HG02938 (cell line): ENCODE results near the gene FERMT2.

Experiments used
- ATAC-seq: cut with Tn5 transposase; IDR thresholded peaks from one replicate; pipeline ENCODE4 v1.9.1; 2021; ENCODE audit warnings: mild to moderate bottlenecking, moderate library complexity; ENCODE audit not compliant: unreplicated experiment

Gene FERMT2

GRCh38 chr14:52902971-52903619 lies 47.8 kb downstream of the FERMT2 start:
- no peak for ATAC-seq

DNA sequence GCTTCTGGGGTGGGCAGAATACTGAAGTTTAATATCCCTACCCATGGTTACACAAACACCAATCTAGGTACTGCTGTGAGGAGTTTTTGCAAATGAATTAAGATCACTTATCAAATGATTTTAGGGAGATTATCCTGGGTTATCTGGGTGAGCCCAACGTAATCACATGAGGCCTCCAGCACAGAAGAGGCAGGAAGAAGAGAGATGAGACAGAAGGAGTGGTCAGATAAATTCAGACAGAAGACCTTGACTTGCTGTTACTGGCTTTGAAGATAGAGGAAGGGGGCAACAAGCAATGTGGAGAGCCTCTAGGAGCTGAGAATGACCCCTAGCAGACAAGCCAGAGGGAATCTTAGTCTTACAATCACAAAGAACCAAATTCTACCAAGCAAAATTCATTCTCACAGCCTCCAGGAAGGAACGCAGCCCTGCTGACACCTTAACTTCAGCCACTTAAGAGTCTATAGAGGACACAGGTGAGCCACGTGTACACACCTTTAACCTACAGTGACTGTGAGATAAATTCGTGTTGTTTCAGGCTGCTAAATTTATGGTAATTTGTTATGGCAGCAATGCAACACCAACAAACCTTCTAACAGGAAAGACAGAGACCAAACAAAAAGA lies 49.4 kb downstream of the FERMT2 start:
- ATAC-seq: no peak

GRCh38 chr14:52900731-52901130 lies 50.1 kb downstream of the FERMT2 start:
- no peak for ATAC-seq

GRCh38 chr14:52898496-52898895 lies 52.4 kb downstream of the FERMT2 start:
- ATAC-seq: no peak

DNA sequence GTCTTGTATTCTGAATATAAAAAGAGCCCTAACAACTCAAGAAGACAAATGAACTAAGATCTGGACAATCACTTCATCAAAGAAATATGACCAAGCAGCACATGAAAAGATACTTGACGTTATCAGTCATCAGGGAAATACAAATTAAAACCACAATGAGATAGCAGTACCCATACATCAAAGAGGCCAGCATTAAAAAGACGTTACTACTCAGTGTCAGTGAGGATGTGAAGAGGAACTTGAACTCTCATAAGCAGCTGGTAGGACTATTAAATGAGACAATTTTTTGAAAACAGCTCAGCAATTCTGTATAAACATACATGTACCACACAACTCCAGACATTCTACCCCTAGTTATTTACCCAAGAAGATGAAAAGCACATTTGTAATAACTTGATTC lies 55.9 kb downstream of the FERMT2 start:
- ATAC-seq: no peak

- no peak for ATAC-seq
These were observed 59.0 kb downstream of the FERMT2 start for GRCh38 chr14:52891800-52892199.

- no peak for ATAC-seq
These were observed 61.7 kb downstream of the FERMT2 start for GRCh38 chr14:52888839-52889838.

- no peak for ATAC-seq
These were observed 62.7 kb downstream of the FERMT2 start for GRCh38 chr14:52888159-52888558.

GRCh38 chr14:52885230-52885629 lies 65.6 kb downstream of the FERMT2 start:
- no peak for ATAC-seq

DNA sequence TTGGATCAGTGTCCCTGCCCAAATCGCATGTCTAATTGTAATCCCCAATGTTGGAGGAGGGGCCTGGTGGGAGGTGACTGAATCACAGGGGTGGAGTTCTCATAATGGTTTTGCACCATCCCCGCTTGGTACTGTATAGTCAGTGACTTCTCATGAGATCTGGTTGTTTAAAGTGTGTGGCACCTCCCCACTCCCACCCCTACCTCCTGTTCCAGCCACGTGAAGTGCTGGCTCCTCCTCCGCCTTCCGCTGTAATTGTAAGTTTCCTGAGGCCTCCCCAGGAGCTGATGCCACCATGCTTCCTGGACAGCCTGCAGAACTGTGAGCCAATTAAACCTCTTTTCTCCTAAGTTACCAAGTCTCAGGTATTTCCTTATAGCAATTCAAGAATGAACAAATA lies 67.2 kb downstream of the FERMT2 start:
- no peak for ATAC-seq

- no peak for ATAC-seq
These were observed 68.0 kb downstream of the FERMT2 start for GRCh38 chr14:52882824-52883223.

- no peak for ATAC-seq
These were observed 70.9 kb downstream of the FERMT2 start for GRCh38 chr14:52879958-52880357.

- ATAC-seq: no peak
These were observed 71.9 kb downstream of the FERMT2 start for GRCh38 chr14:52878946-52879345.

- ATAC-seq: no peak
These were observed 72.4 kb downstream of the FERMT2 start for GRCh38 chr14:52878469-52878868.

GRCh38 chr14:52877628-52878027 lies 73.2 kb downstream of the FERMT2 start:
- ATAC-seq: no peak

GRCh38 chr14:52876806-52877205 lies 74.0 kb downstream of the FERMT2 start:
- no peak for ATAC-seq

- ATAC-seq: no peak
These were observed 74.5 kb downstream of the FERMT2 start for GRCh38 chr14:52876311-52876710.

DNA sequence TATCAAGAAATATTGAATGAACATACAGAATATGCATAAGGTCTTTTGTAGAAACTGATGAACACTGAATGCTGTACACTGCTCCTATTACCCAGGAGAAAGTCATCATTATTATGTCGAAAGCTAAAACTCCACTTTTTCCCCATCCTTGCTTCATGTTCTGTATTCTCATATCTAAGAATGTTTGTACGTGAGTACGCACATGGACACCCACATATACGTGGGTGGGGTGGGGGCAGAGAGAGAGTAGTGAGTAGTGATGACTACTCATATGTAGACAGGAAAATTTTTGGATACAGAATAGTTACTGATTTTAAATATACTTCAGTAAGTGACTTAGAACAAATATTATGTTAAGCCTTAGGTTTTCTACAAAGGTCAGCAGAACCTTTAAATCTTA lies 75.1 kb downstream of the FERMT2 start:
- ATAC-seq: no peak

DNA sequence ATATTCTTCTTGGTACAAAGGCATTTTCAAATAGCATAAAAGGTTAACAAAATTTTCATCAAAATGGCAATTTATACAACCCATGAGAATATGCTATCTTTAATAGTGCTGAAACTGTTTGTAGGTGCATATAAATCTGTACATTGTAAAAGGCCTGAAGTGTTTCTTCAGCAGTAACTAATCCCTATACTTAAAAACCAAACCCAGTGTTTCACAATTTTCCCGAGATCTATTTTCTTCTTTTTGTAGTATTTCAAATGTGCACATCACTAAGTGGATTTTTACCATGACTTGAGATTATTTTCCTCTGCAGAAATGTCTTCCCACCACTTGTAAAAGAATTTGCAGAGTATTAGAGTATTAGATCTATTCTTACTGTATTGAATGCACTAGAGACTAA lies 76.5 kb downstream of the FERMT2 start:
- no peak for ATAC-seq

DNA sequence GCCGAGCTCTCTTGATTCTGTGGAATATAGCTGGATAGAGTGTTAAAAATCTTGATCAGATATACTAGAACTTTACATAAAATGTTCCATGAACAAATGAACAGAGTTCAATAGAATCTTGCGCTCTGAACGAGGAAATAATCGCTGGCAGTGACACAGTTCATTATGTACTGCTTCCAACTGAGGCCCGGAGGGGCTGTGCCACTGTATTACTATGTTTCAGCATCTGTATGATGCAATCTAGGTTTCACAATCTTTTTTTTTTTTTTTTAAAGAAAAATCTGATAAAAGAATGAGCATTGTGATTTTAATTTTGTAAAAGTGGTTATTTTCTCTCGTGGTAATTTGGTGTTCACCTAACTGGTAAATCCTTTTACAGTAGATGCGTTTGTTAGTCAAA lies 77.2 kb downstream of the FERMT2 start:
- no peak for ATAC-seq

GRCh38 chr14:52873065-52873464 lies 77.8 kb downstream of the FERMT2 start:
- ATAC-seq: no peak

DNA sequence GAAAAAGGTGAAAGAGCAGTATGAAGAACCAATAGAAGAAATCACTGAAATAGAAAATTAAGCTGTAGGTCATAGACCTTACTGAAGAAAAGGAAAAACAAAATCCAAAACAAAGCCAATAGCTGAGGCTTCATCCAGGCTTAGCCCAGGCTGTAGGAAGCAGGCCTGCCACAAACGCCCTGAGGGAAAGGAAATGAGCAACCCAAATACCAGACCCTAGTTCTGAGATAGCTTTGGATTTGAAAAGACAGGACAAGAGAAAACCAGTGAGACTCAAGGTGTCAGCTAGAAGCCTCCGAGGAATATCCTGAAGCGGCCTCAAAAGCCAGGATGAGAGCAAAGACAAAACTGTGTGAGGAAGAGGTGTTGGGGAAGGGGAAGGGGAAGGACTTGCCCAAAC lies 79.2 kb downstream of the FERMT2 start:
- no peak for ATAC-seq
